H1 (cell line): ENCODE results near the gene SLIT3. TPM values are rescaled to one million over a fixed set of nuclear protein-coding genes. Genes with fewer than 3 reads are reported as not detected.

Experiments used
- CTCF ChIA-PET: fragments of 300-600 bp; sonication (Branson Sonifier 250); formaldehyde crosslinking; loops from one replicate; lab custom pipeline; 2021; ENCODE audit not compliant: partially characterized antibody; lab: Charles Lee
- POLR2A ChIA-PET: fragments of 300-600 bp; sonication (Branson Sonifier 250); formaldehyde crosslinking; loops from one replicate; lab custom pipeline; 2021; ENCODE audit warnings: inconsistent platforms; ENCODE audit not compliant: partially characterized antibody; lab: Charles Lee
- DNase-seq, 2 experiments: peaks; one replicate each; pipeline versions ENCODE4 v3.0.0 to v3.0.0-alpha.2; 2010 to 2022; ENCODE audit warnings: low spot score in 2 of 2, low read depth in 1 of 2, mixed read lengths in 1 of 2
- FAIRE-seq: peaks from 2 replicates; lab custom pipeline; 2011; peaks lifted over from hg19 to GRCh38; lab: Jason Lieb, UNC
- H2AFZ ChIP-seq: 2 replicates; pipeline ENCODE4 v1.8.1; 2012; ENCODE audit warnings: low read length, inconsistent platforms
- H2AK5ac ChIP-seq: 2 replicates; pipeline ENCODE4 v1.6.1; 2013; ENCODE audit warnings: low read depth, low read length
- H2BK120ac ChIP-seq: replicated peaks from 2 replicates; pipeline ENCODE3; 2013; ENCODE audit warnings: low read depth, low read length, inconsistent platforms
- H2BK12ac ChIP-seq: 2 replicates; pipeline ENCODE4 v1.6.1; 2013; ENCODE audit warnings: low read depth, low read length
- H2BK15ac ChIP-seq: 2 replicates; pipeline ENCODE4 v1.6.1; 2013; ENCODE audit warnings: low read length
- H2BK20ac ChIP-seq: 2 replicates; pipeline ENCODE4 v1.6.1; 2013; ENCODE audit warnings: low read length
- H2BK5ac ChIP-seq: 2 replicates; pipeline ENCODE4 v1.6.1; 2013; ENCODE audit warnings: low read depth, low read length
- H3K14ac ChIP-seq: 2 replicates; pipeline ENCODE4 v1.6.1; 2013; ENCODE audit warnings: inconsistent platforms; ENCODE audit not compliant: insufficient read length
- H3K18ac ChIP-seq: 2 replicates; pipeline ENCODE4 v1.6.1; 2013; ENCODE audit warnings: low read length; ENCODE audit errors: extremely low read depth
- H3K23ac ChIP-seq: 2 replicates; pipeline ENCODE4 v1.6.1; 2013; ENCODE audit warnings: inconsistent platforms; ENCODE audit not compliant: insufficient read length
- H3K23me2 ChIP-seq: 2 replicates; pipeline ENCODE4 v1.6.1; 2013; ENCODE audit warnings: low read depth, low read length
- H3K27ac ChIP-seq: 2 replicates; pipeline ENCODE4 v1.6.1; 2011; ENCODE audit warnings: low read depth, low read length, inconsistent platforms
- H3K27me3 ChIP-seq, 4 experiments: replicated peaks in 1 of 4; 1 replicate in 1 of 4; 2 replicates in 3 of 4; pipeline versions ENCODE4 v1.6.1 to v1.8.1; 2011 to 2013; ENCODE audit warnings: low read length in 3 of 4, mild to moderate bottlenecking in 3 of 4, inconsistent platforms in 2 of 4, mixed read lengths in 2 of 4, moderate library complexity in 1 of 4; ENCODE audit not compliant: control insufficient read depth in 3 of 4, insufficient read depth in 3 of 4; ENCODE audit errors: extremely low read depth in 1 of 4
- H3K36me3 ChIP-seq, 4 experiments: 2 replicates each; pipeline versions ENCODE4 v1.6.1 to v1.8.1; 2011 to 2013; ENCODE audit warnings: mild to moderate bottlenecking in 4 of 4, low read length in 3 of 4, moderate library complexity in 2 of 4, control low read depth in 1 of 4, inconsistent platforms in 1 of 4; ENCODE audit not compliant: insufficient read depth in 4 of 4, control insufficient read depth in 2 of 4
- H3K4ac ChIP-seq: replicated peaks from 2 replicates; pipeline ENCODE3; 2013; ENCODE audit warnings: low read length, low read depth, mixed read lengths, inconsistent platforms; ENCODE audit not compliant: insufficient read length
- H3K4me1 ChIP-seq, 4 experiments: replicated peaks in 1 of 4; 1 replicate in 1 of 4; 2 replicates in 3 of 4; pipeline versions ENCODE4 v1.6.1 to v1.8.1; 2011 to 2013; ENCODE audit warnings: low read length in 3 of 4, inconsistent platforms in 2 of 4, mixed read lengths in 1 of 4; ENCODE audit not compliant: insufficient read depth in 4 of 4, control insufficient read depth in 3 of 4
- H3K4me2 ChIP-seq, 2 experiments: 2 replicates each; pipeline versions ENCODE4 v1.6.1 to v1.8.1; 2011 to 2013; ENCODE audit warnings: low read depth in 2 of 2, low read length in 2 of 2, control low read depth in 1 of 2, inconsistent platforms in 1 of 2, mild to moderate bottlenecking in 1 of 2; ENCODE audit not compliant: insufficient read depth in 1 of 2
- H3K4me3 ChIP-seq, 4 experiments: fragments of 200-600, 300-600 bp in 1 of 4; sonication (generic), shearing (Covaris generic), sonication (Bioruptor Twin) in 1 of 4; 2 replicates each; pipeline versions ENCODE4 v1.5.1 to v1.8.1; 2011 to 2016; ENCODE audit warnings: low read length in 4 of 4, low read depth in 3 of 4, control low read depth in 2 of 4, inconsistent platforms in 2 of 4, mild to moderate bottlenecking in 2 of 4, mixed read lengths in 1 of 4, moderate library complexity in 1 of 4; ENCODE audit not compliant: insufficient read depth in 2 of 4; ENCODE audit errors: extremely low read depth in 1 of 4
- H3K56ac ChIP-seq: replicated peaks from 2 replicates; pipeline ENCODE3; 2013; ENCODE audit warnings: low read depth, mild to moderate bottlenecking, mixed read lengths, low read length, inconsistent platforms; ENCODE audit not compliant: insufficient read length
- H3K79me1 ChIP-seq: 2 replicates; pipeline ENCODE4 v1.6.1; 2013; ENCODE audit warnings: low read depth, low read length, control low read depth
- H3K79me2 ChIP-seq, 2 experiments: 2 replicates each; pipeline versions ENCODE4 v1.6.1 to v1.8.1; 2012 to 2013; ENCODE audit warnings: low read length in 2 of 2, mild to moderate bottlenecking in 2 of 2, inconsistent platforms in 1 of 2; ENCODE audit not compliant: insufficient read depth in 2 of 2, control insufficient read depth in 1 of 2
- H3K9ac ChIP-seq, 4 experiments: replicated peaks in 1 of 4; 1 replicate in 1 of 4; 2 replicates in 3 of 4; pipeline versions ENCODE4 v1.6.1 to v1.8.1; 2011 to 2013; ENCODE audit warnings: low read depth in 3 of 4, low read length in 3 of 4, control low read depth in 2 of 4, mild to moderate bottlenecking in 2 of 4, moderate library complexity in 2 of 4, inconsistent platforms in 1 of 4; ENCODE audit errors: extremely low read depth in 1 of 4
- H3K9me3 ChIP-seq, 2 experiments: 2 replicates each; pipeline versions ENCODE4 v1.6.1 to v1.8.1; 2012 to 2013; ENCODE audit warnings: mild to moderate bottlenecking in 2 of 2, moderate library complexity in 2 of 2, control low read depth in 1 of 2, inconsistent platforms in 1 of 2, low read depth in 1 of 2, low read length in 1 of 2, mixed read lengths in 1 of 2; ENCODE audit not compliant: insufficient read depth in 2 of 2
- H4K20me1 ChIP-seq, 2 experiments: replicated peaks in 1 of 2; 2 replicates each; pipeline versions ENCODE3 to v1.8.1; 2011 to 2013; ENCODE audit warnings: inconsistent platforms in 2 of 2, low read length in 2 of 2, mild to moderate bottlenecking in 1 of 2; ENCODE audit not compliant: insufficient read depth in 2 of 2, control insufficient read depth in 1 of 2
- H4K5ac ChIP-seq: 2 replicates; pipeline ENCODE4 v1.6.1; 2013; ENCODE audit warnings: low read length, low read depth, mixed read lengths, inconsistent platforms; ENCODE audit not compliant: insufficient read length
- H4K8ac ChIP-seq: 2 replicates; pipeline ENCODE4 v1.8.0; 2013; ENCODE audit warnings: mild to moderate bottlenecking, moderate library complexity, low read length, inconsistent platforms; ENCODE audit not compliant: insufficient read depth; ENCODE audit errors: extremely low read depth
- H4K91ac ChIP-seq: replicated peaks from 2 replicates; pipeline ENCODE3; 2013; ENCODE audit warnings: low read length, mixed read lengths, inconsistent platforms; ENCODE audit not compliant: insufficient read length
- CEBPB ChIP-seq: IDR thresholded peaks from 2 replicates; pipeline ENCODE4 v1.6.1; 2012; ENCODE audit warnings: low read depth, low read length
- E2F6 ChIP-seq: IDR thresholded peaks from 2 replicates; pipeline ENCODE4 v1.6.1; 2012; ENCODE audit warnings: inconsistent platforms
- JUND ChIP-seq: IDR thresholded peaks from 2 replicates; pipeline ENCODE4 v1.6.1; 2011; ENCODE audit warnings: mild to moderate bottlenecking, improper control_type of control experiment, low read length
- KDM1A ChIP-seq: fragments of 200-600, 300-600 bp; sonication (generic); IDR thresholded peaks from 2 replicates; pipeline ENCODE4 v1.7.1; 2016; ENCODE audit warnings: mild to moderate bottlenecking, low read length, borderline replicate concordance
- MAX ChIP-seq: IDR thresholded peaks from 2 replicates; pipeline ENCODE4 v1.6.1; 2012; ENCODE audit warnings: inconsistent platforms
- NANOG ChIP-seq: IDR thresholded peaks from 2 replicates; pipeline ENCODE4 v1.6.1; 2011; ENCODE audit warnings: low read length, low read depth, mild to moderate bottlenecking, inconsistent platforms; ENCODE audit not compliant: insufficient read depth, poor library complexity, severe bottlenecking
- RXRA ChIP-seq: IDR thresholded peaks from 2 replicates; pipeline ENCODE4 v1.6.1; 2011; ENCODE audit warnings: low read depth, mild to moderate bottlenecking, low read length, moderate library complexity; ENCODE audit not compliant: insufficient read depth
- WGBS, 2 experiments: shearing (Covaris generic) in 1 of 2; methylation state at CpG; one replicate each; pipeline versions ENCODE4 v1.1.6 to v1.1.7; 2013 to 2015; ENCODE audit warnings: low lambda C conversion rate in 2 of 2, mixed read lengths in 2 of 2, inconsistent platforms in 1 of 2, low coverage in 1 of 2, missing lambda C conversion rate in 1 of 2; ENCODE audit not compliant: insufficient replicate concordance in 2 of 2, insufficient coverage in 1 of 2, insufficient read length in 1 of 2; ENCODE audit errors: extremely low coverage in 1 of 2, missing lambda C conversion rate in 1 of 2; 5-methylcytosine and 5-hydroxymethylcytosine counted together
- polyA plus RNA-seq, 7 experiments: library from polyadenylated mRNA; depleted of rRNA in 3 of 7; stranded (reverse) in 5 of 7; unstranded in 2 of 7; fragments of >200 nt in 5 of 7; fragments of 200-250 nt in 2 of 7; gene quantifications; 1 replicate in 5 of 7; 2 replicates in 1 of 7; 4 replicates in 1 of 7; pipeline versions ENCODE4 v1.2.1 to v1.2.3, GENCODE V29; 2011 to 2013; ENCODE audit warnings: missing spikeins in 2 of 7, mixed read lengths in 2 of 7
- total RNA-seq: library from RNA; stranded (reverse); fragmentation: NEBNext Ultra II Directional; extraction: Animal tissue kit (Norgen Biotek cat#: 25700); gene quantifications from 2 replicates; pipeline ENCODE4 v1.2.1, GENCODE V29; 2021

SLIT3 gene
- total and polyA plus RNA-seq, 2 of the 8 experiments (the other 6 are each of a cell fraction or from before 2014, with no cell fraction given): 1.1 to 1.2 TPM

DNA sequence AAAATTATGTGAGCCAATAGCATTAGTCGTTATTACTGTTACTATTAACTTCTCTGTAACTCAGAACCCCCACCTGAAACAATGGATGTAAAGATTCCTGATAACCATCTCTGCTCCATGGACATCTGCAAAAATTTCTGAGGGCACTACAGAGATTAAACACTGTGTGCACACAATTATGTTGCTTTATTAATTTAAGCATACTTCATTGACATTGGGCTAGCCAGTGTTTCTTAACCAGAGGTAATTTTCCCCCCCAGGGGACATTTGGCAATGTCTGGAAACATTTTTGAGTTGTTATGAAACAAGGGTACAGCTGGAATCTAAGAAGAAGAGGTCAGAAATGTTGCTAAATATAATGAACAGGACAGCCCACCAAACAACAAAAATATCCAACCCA, 19.3 kb downstream of the SLIT3 start:
- WGBS, 2 experiments: 86% methylated on average over 1 of the region's 1 CpG; no CpG with 5 or more reads in 1 of the 2 experiments
- POLR2A ChIA-PET: no interaction called here
- no peak overlapping the region for H2BK20ac ChIP-seq

More for the DNA sequence above, 19.3 kb downstream of the SLIT3 start:
- Histone ChIP-seq H3K14ac (no peak overlapping the region), H3K36me3 (no peaks in the 10 kb centered on the region), H3K56ac (no peak overlapping the region), H3K27ac (no peak overlapping the region), H3K79me1 (no peaks in the 10 kb centered on the region), H4K91ac (no peak overlapping the region), H3K4me2 (no peak overlapping the region), H2BK15ac (no peak overlapping the region), H3K4ac (no peak overlapping the region), H4K20me1 (no peaks in the 10 kb centered on the region), H3K9me3 (no peaks in the 10 kb centered on the region), H2BK120ac (no peak overlapping the region), H4K8ac (no peak overlapping the region), H3K4me3 (no peak overlapping the region), H2AK5ac (no peak overlapping the region), H2BK12ac (no peak overlapping the region), H3K9ac (no peak overlapping the region), H3K27me3 (no peaks in the 10 kb centered on the region; a peak in 1 of 7 replicates), H3K23ac (no peak overlapping the region), H2BK5ac (no peak overlapping the region), H3K18ac (no peak overlapping the region), H4K5ac (no peak overlapping the region), H2AFZ (no peak overlapping the region), H3K23me2 (no peaks in the 10 kb centered on the region), H3K4me1 (peaks cover 0 to 14% (median 5%) of the 10 kb centered on the region in 4 experiments; a peak in 5 of 7 replicates), H3K79me2 (no peaks in the 10 kb centered on the region)
- FAIRE-seq (no peak), DNase-seq (no peak)
- CTCF ChIA-PET: interaction anchor here (0.8 to 2.4 kb wide), 2 partner anchors 10 to 20 kb away, joined by 3 to 11 read pairs; partner anchors contain the start of gene SLIT3
- no peak for TF ChIP-seq CEBPB
- no peak for TF ChIP-seq NANOG
- TF ChIP-seq E2F6: no peak
- no peak for TF ChIP-seq RXRA
- no peak for TF ChIP-seq JUND
- no peak for TF ChIP-seq MAX
- no peak for TF ChIP-seq KDM1A
